Esophagus muscularis mucosa (tissue), 4 donors: ENCODE measurements around the gene THEMIS.

Experiments used
- EP300 ChIP-seq: sonication (generic); formaldehyde crosslinking; IDR thresholded peaks from one replicate; pipeline ENCODE4 v1.6.1; 2017; ENCODE audit warnings: antibody characterized with exemption
- POLR2AphosphoS5 ChIP-seq, 2 donors: sonication (generic); formaldehyde crosslinking; IDR thresholded peaks; one replicate each; pipeline ENCODE4 v1.6.1; 2017; ENCODE audit warnings: antibody characterized with exemption in 2 of 2
- TF ChIP-seq, protein P1 (sequence below), 3 experiments: fragments of 200-600 bp in 2 of 3; fragments of 450-650 bp in 1 of 3; sonication (generic) in 2 of 3; IDR thresholded peaks; one replicate each; pipeline ENCODE4 v1.5.1; 2017 to 2019; ENCODE audit warnings: antibody characterized with exemption in 3 of 3, mild to moderate bottlenecking in 2 of 3, moderate library complexity in 1 of 3

DNA sequence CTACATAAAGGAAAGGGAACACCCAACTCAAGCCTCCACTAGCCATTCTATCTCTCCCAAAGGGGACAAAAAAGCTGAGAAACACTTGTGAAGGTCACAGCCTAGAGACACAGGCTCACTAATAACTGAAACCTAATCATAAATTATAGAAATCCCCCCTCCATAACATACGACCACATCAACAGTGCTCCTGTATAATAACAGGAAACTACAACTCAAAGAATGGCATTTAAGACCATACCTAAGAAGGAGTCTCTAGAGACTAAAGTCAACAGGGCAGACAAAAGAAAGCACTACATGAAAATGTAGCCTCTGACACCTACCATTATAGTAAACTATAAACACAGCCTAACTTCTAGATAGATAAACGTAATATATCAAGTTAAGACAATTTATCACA is 82.7 kb downstream of the THEMIS start:
- TF ChIP-seq, protein P1, sequence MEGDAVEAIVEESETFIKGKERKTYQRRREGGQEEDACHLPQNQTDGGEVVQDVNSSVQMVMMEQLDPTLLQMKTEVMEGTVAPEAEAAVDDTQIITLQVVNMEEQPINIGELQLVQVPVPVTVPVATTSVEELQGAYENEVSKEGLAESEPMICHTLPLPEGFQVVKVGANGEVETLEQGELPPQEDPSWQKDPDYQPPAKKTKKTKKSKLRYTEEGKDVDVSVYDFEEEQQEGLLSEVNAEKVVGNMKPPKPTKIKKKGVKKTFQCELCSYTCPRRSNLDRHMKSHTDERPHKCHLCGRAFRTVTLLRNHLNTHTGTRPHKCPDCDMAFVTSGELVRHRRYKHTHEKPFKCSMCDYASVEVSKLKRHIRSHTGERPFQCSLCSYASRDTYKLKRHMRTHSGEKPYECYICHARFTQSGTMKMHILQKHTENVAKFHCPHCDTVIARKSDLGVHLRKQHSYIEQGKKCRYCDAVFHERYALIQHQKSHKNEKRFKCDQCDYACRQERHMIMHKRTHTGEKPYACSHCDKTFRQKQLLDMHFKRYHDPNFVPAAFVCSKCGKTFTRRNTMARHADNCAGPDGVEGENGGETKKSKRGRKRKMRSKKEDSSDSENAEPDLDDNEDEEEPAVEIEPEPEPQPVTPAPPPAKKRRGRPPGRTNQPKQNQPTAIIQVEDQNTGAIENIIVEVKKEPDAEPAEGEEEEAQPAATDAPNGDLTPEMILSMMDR (IDR thresholded peaks at IDR 0.05), result no peak
- TF ChIP-seq POLR2AphosphoS5 (IDR thresholded peaks at IDR 0.05) (no peak), EP300 (no peak)
